Embryonic facial prominence (tissue), 1 donor: ENCODE measurements around the gene NOS3.
"Not testable (repeated sequence)": the region's sequence is repeated elsewhere in the genome, so short reads cannot be mapped to it uniquely, and the experiment has no call there.

Source experiments
- DNase-seq: peaks from one replicate; pipeline ENCODE4 v3.0.0-alpha.2; 2016; ENCODE audit errors: extremely low spot score

The NOS3 gene

DNA sequence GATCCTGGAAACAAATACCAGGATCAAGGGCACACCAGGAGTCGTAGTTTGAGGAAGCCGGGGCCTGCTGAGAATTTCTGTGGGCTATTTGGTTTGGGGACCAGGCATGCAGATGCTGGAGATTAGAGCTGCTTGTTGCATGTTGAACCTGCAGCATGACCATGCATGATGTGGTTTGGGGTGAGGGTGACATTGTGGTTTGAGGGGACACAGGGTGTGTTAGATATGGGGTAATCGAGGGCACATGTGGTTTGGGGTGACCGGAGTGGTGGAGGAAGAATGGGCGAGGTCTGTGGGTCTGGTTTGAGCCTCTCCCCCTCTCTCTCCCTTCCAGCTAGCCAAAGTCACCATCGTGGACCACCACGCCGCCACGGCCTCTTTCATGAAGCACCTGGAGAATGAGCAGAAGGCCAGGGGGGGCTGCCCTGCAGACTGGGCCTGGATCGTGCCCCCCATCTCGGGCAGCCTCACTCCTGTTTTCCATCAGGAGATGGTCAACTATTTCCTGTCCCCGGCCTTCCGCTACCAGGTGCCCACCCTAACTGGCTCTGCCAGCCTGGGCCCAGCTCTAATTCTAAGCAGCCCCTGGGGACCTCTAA is 10.2 kb downstream of the NOS3 start:
- DNase-seq: no peak

DNA sequence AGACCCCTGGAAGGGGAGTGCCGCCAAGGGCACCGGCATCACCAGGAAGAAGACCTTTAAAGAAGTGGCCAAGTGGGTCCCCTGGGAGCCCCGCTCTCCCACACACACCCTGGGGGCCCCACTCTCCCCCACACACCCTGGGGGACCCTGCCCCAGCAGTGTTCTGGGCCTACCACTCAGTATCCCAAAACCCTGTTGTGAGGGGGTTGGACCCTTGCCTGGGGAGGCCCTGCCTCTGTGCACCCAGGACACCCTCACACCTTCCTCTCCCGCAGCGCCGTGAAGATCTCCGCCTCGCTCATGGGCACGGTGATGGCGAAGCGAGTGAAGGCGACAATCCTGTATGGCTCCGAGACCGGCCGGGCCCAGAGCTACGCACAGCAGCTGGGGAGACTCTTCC is 10.7 kb downstream of the NOS3 start:
- DNase-seq: no peak

DNA sequence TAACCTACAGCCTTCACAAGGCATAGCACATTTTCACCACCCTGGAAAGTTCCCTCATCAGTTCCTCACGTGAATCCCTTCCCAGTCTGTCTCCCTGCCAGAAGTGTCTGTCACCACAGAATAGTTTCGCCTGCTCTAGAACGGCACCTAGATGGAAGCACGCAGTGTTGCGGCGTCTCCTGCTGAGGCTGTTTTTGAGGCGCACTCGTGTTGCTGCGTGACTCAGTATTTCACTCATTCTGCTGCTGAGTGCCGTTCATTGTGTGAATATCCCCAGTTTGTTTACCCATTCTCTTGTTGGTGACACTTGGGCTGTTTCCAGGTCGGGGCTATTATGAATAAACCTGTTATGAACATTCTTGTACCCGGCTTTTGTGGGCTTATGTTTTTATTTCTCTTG is 12.8 kb downstream of the NOS3 start:
- DNase-seq: no peak

DNA sequence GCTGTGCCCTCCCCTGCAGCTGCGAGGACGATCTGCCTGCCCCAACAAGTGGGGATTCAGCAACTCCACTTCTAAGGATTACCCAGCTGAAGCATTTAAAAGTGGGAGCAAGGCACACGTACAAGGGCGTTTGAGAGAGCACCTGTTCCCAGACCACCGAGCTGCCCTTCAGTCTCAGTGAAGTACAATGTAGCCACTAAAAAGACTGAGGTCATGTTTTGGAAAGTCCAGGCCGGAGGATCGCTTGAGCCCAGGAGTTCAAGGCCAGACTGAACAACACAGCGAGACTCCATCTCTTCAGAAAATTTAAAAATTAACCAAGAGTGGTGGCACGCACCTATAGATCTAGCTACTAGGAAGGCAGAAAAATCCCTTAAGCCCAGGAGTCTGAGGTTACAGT is 14.7 kb downstream of the NOS3 start:
- no peak for DNase-seq

DNA sequence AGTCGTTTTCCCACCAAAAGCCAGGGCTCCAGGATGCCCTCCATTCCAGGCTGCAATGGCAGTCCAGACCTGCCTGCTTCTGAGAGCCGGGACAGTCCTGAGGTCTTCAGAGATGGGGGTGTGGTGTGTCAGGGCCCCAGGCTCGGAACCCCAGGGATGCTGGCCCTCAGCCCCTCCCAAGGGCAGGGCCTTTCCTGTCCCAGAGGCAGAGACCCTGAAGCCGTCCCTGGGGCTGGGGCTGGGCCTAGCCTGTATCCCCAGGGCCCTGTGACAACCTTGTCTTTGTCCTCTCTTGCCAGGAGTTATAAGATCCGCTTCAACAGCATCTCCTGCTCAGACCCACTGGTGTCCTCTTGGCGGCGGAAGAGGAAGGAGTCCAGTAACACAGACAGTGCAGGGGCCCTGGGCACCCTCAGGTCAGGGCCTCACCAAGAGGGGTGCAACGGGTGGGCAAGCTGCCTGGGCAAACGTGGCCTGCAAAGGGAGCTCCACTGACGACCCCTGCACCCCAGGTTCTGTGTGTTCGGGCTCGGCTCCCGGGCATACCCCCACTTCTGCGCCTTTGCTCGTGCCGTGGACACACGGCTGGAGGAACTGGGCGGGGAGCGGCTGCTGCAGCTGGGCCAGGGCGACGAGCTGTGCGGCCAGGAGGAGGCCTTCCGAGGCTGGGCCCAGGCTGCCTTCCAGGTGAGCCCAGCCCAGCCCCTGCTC is 15.9 kb downstream of the NOS3 start:
- DNase-seq: no peak

DNA sequence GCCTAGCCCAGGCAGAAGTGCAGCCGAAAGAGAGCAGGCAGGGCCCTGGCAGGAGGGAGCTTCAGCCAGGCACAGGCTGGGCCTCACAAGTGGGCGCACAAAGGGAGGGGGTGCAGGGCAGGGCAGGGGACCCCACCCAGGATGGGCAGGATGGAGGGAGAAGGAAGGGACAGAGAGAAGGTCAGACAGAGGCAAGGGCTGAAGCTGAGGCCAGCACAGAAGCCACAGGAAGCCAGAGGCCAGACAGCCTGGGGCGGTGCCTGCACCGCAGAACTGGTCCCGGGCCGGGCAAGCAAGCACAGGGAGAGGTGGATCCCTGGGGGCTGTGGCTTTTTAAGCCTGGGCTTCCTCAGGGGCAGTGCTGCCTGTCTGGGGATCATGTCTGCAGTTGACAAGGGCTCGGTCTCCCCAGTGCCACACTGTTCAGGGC is 16.7 kb downstream of the NOS3 start:
- no peak for DNase-seq

DNA sequence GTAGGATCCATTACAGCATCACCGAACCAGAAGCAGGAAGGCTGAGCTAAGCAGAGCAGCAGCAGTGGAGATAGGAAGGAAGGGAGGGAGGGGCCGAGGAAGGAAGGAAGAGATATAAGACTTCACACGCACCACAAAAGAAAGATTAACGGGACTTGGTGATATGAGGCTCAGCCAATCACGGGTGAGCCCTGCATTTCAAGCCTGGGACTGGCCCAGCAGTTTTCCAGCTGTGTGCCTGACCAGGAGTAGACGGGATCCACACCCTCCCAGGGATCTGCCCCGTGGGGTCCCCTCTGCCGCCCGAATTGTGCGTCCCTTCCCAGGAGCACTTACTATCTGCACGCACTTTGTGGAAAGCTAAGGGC is 17.3 kb downstream of the NOS3 start:
- no peak for DNase-seq

DNA sequence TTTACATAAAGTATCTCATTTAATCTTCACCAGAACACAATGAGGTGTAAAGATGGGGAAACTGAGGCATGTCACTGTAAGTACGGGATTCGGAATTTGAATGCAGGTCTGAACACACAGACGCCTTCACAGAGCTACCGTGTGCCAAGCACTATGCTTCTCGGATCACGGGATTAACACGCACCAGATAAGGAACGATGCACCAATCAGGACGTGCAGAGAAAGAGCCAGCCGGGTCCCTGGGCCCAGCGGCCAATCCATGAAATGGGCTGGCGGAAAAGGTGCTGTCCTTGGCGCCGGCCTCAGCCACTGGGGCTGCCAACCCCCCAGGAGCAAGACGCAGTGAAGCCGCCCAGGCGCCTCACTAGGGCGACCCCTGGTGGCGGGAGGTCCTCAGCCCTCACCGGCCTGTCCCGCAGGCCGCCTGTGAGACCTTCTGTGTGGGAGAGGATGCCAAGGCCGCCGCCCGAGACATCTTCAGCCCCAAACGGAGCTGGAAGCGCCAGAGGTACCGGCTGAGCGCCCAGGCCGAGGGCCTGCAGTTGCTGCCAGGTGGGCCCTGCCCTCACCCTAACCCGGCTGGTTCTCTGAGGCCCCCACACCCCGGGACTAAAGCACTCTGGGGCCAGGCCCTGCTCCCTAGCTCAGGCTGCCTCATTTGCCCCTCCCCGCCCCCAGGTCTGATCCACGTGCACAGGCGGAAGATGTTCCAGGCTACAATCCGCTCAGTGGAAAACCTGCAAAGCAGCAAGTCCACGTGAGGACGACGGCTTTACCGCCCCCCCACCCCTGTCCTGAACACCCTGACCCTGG is 17.9 kb downstream of the NOS3 start:
- DNase-seq: no peak

DNA sequence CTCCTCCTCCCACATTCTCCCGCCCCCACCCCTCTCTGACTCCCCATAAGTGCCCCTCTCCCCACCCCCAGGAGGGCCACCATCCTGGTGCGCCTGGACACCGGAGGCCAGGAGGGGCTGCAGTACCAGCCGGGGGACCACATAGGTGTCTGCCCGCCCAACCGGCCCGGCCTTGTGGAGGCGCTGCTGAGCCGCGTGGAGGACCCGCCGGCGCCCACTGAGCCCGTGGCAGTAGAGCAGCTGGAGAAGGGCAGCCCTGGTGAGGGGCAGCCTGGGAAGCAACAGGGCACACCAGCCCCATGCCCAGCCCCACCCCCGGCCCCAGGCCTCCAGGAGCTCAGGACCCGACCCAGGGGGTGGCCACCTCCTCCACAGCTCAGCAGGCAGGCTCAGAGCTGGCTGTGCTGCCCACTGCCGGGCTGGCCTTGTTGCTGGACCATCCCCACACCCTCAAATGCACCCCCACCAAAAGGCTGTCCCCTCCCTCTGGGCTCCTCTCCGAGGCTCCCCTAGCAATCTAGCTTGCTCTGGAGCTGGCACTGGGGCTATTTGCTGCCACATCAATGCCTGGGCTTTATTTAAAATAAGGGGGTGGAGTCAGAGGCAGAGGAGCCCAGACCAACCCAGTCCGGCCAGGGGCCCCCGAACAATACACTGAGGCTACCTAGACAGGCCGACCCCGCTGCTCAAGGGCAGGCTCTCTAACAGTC is 18.7 kb downstream of the NOS3 start:
- DNase-seq: no peak

DNA sequence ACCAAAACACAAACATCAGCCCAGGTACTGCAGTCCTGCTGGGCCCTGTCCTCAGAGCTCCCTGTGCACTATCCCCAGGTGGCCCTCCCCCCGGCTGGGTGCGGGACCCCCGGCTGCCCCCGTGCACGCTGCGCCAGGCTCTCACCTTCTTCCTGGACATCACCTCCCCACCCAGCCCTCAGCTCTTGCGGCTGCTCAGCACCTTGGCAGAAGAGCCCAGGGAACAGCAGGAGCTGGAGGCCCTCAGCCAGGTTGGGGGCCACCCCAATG is 19.2 kb downstream of the NOS3 start:
- no peak for DNase-seq

DNA sequence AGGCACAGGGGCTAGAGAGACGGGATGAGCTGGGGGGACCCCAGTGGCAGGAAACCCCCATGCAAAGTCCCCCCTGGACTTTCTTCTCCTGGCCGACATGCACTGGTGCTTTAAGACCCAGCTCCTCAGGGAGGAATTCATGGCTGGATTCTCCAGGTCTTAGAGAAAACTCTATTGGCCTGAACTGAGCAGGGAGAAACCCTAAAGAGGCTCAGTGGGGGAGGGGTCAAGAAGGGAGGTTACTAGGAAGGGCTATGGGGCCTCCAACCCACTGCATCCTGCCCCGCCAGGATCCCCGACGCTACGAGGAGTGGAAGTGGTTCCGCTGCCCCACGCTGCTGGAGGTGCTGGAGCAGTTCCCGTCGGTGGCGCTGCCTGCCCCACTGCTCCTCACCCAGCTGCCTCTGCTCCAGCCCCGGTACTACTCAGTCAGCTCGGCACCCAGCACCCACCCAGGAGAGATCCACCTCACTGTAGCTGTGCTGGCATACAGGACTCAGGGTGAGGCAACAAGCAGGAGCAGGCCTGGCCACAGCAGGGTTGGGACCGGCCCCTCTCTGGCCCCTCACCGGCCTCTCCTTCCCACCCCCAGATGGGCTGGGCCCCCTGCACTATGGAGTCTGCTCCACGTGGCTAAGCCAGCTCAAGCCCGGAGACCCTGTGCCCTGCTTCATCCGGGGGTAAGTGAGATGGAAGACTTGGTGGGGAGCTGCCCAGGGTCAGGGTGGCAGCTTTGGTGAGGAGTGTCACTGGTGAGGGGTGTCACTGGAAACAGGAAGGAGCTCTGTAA is 19.7 kb downstream of the NOS3 start:
- DNase-seq: no peak

DNA sequence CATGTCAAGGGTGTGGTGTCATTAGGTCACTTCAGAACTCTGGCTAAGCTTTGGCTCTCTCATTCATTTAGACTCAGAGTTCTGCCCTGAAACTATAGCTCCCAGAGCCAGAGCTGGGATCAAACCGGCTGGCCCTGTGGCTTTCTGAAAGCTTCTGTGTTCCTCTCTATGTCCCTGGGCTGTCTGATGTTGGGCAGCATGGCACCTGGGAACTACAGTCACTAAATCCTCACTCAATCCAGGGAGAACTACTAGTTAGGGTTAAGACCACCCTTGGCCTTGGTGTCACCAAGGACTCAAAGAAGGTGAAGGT is 20.2 kb downstream of the NOS3 start:
- DNase-seq: no peak

DNA sequence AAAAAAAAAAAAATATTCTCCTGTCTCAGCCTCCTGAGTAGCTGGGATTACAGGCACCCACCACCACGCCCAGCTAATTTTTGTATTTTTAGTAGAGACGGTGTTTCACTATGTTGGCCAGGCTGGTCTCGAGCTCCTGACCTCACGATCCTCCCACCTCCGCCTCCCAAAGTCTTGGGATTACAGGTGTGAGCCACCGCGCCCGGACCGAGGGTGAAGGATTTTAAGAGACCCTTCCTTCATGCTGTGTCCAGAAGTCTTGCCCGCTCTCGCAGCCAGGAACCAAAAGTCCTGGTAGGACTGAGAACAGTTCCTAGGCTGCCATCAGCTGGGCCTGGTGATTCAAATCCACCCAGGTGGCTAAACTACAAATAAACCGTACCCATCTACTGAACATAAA is 20.8 kb downstream of the NOS3 start:
- DNase-seq: not testable (repeated sequence)

DNA sequence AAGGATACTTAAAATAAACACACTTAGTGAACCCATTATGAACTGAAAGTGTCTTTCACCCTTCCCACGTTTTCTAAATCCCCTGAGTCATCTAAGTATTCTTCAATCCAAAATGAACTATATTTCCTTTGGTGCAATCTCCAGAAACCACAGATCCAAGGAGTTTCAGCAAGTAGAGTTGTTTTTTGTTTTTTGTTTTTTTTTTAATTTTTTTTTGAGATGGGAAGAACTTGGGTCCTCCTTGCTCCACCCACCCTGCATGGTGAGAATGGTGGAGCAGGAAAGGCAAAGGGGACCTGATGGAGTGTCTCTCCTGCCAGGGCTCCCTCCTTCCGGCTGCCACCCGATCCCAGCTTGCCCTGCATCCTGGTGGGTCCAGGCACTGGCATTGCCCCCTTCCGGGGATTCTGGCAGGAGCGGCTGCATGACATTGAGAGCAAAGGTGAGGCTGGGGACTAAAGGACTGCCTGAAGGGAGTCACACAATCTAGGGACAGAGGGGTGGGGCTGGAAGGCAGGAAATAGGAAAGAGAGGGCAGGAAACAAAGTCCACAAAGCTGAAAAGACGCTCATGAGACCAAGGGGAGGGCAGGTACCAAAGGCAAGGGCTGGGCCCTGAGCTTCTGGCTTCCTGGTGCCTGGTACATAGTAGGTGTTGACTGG is 21.3 kb downstream of the NOS3 start:
- no peak for DNase-seq

DNA sequence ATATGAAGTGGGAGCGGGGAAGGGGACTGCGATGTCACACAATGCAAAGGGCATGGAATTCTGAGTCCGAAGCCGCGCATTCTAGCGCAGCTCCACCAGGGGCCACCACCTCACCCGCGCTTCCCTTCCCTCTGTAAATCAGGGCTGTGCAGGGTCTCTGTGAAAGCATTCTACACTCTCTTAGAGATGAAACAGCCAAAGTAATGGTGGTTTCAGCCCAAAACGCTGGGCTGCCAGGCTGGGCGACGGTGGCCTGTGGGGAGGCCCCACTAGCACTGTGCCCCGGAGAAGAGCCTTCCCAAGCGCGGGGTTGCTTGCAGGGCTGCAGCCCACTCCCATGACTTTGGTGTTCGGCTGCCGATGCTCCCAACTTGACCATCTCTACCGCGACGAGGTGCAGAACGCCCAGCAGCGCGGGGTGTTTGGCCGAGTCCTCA is 22.1 kb downstream of the NOS3 start:
- no peak for DNase-seq

DNA sequence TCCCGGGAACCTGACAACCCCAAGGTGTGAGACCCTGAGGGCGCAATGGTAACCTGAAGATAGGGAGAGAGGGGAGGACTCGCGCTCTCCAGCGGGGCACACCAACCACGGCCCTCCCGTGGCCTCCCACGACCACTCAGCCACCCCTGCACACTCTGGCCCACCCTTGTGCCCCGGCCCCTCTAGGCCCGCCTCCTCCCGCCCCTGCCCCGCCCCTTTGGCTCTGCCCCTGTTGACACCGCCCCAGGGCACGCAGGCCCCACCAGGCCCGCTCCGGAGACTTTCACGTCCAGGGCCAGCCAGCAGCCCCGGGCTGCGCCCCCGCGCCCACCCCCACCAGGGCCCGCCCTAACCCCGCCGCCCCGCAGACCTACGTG is 22.5 kb downstream of the NOS3 start:
- no peak for DNase-seq

DNA sequence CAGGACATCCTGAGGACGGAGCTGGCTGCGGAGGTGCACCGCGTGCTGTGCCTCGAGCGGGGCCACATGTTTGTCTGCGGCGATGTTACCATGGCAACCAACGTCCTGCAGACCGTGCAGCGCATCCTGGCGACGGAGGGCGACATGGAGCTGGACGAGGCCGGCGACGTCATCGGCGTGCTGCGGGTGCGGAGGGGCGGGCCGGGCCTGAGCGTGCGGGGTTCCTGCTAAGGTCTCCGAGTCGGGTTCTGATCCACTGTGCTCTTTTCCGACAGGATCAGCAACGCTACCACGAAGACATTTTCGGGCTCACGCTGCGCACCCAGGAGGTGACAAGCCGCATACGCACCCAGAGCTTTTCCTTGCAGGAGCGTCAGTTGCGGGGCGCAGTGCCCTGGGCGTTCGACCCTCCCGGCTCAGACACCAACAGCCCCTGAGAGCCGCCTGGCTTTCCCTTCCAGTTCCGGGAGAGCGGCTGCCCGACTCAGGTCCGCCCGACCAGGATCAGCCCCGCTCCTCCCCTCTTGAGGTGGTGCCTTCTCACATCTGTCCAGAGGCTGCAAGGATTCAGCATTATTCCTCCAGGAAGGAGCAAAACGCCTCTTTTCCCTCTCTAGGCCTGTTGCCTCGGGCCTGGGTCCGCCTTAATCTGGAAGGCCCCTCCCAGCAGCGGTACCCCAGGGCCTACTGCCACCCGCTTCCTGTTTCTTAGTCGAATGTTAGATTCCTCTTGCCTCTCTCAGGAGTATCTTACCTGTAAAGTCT is 23.1 kb downstream of the NOS3 start:
- DNase-seq: peak; percentile 81

DNA sequence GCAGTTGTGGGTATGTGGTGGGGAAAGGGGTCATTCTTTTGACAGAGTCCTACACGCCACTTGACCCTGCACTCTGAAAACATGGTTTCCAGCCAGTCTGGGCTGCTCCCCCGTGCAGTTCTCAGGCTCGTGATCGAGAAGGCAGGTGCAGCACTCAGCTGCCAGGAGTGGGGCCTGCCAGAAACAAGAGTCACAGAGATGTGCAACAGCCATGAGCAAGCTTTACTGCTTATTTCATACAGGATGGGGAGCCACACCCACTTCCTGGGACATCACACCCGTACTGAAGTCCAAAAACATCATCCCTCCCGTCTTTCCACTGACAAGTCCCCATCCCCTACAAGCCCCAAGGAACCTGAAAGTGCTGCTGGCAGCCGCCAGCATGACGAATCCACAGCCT is 24.1 kb downstream of the NOS3 start:
- no peak for DNase-seq

DNA sequence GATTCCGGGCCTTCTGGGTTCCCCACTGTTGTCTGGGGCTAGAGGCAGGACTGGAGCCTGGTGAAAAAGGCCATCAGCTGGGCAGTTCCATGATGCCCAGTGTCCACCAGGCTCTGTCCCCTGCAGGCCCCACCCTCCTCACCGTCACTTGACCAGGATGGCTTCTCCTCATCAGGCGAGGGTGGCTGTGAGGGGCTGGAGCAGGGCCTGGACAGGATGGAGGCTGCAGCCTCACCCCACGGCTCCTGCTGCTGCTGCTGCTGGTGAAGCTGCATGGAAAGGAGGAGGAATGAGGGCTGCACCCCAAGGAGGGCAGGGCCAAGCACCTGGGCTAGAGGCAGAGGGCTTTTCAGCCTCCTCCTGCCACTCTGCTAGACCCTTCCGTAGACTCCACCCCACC is 25.1 kb downstream of the NOS3 start:
- DNase-seq: no peak

DNA sequence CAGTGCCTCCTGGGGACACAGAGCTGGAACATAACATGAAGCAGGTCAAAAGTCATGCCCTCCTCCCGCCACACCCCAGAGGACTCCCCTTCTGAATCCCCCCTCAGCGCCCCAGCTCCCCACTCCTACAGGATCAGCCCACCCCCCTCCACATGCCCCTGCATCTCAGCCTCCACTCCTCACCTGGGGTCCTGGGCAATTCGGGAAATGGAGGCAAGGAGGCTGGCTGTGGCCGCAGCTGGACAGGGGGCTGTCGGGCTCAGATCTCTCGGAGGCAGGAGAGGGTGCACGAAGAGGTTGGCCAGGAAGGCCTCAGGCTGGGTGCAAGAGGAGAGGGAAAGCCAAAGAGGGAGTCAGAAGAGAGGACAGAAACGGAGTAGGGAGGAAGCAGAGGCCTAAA is 25.7 kb downstream of the NOS3 start:
- no peak for DNase-seq

DNA sequence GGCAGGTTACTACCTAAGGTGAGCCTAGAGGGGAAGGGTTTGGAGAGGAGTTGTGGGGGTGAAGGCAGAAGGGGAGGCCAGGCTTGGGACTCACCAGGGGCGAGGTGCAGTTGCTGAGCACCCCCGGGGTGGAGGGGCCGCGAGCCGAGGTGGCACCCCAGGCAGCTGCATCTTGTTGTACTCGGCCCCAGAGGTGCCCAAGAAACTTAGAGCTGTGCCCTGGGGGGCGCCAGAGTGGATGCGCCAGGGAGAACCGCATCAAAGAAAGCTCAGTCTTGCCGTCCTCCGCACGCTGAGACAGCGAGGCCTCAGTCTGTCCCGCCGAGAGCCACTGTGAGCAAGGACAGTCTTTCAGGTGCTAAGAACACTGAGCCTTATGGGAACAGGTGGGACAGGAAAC is 26.1 kb downstream of the NOS3 start:
- no peak for DNase-seq
